ENCODE measurements around the gene FBXO41. TPM values are rescaled to one million over a fixed set of nuclear protein-coding genes. Genes with fewer than 3 reads are reported as not detected.
A peak's percentile ranks its signal among the peaks of the same experiment; 100 is the strongest.

The FBXO41 gene
- total RNA-seq, 2 donors from 2014 or later, result 3.5 to 6.1 TPM

DNA sequence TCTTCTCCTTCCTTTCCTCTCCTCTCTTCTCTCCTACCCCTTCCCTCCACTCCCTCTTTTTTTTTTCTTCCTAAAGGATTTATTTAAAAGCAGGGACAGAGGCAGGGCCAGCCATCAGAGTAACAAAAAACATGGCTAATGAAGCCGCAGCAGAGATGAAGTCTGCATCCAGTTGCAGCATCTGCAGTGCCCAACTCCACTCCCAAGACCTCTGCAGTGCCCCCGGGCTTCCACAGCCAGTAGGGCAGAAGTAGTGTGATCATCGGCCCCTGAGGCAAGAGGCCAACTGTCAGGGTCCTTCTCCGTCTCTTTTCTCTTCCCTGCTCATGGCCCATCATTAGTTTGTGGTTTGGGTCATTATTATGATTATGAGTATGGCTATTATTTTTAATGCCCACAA, 13.3 kb upstream of the FBXO41 start:
- no peak for ATAC-seq (ENCODE audit: insufficient number of reproducible peaks, low FRiP score, low read depth)

DNA sequence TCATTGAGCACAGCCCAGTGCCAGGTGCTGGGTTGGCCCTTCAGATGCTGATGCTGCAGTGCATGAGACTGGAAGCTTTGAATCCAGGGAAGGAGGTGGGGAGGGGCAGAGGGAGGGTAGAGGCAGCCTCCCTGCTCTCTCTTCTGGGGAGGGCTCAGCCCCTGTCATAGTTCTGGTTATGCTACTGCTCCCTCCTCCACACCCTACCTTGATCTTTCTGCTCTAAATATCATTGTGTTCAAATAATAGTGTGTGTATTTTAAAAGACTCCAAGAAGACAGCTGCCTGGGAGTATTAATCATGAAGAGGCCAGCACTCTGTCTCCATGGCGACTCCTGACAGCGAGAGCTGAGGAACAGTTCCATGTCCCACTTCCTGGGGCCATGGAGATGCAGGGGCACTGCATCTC, 12.9 kb upstream of the FBXO41 start:
- no peak overlapping the region for H3K4me3 ChIP-seq
- H3K9me3 ChIP-seq, result no peaks in the 10 kb centered on the region
- H3K27ac ChIP-seq, result no peak overlapping the region
- H3K27me3 ChIP-seq (replicated peaks; ENCODE audit: insufficient read depth), result peaks cover 19% of the 10 kb centered on the region
- no peaks in the 10 kb centered on the region for H3K36me3 ChIP-seq
- ATAC-seq (ENCODE audit: insufficient number of reproducible peaks, low FRiP score, low read depth) (no peak), DNase-seq (ENCODE audit: low spot score) (no peak)
- peaks cover 10 to 11% of the 10 kb centered on the region in 2 donors for H3K4me1 ChIP-seq (ENCODE audit: control insufficient read depth in 1 of 2, low read depth in 2 of 2)
- TF ChIP-seq, protein P1, sequence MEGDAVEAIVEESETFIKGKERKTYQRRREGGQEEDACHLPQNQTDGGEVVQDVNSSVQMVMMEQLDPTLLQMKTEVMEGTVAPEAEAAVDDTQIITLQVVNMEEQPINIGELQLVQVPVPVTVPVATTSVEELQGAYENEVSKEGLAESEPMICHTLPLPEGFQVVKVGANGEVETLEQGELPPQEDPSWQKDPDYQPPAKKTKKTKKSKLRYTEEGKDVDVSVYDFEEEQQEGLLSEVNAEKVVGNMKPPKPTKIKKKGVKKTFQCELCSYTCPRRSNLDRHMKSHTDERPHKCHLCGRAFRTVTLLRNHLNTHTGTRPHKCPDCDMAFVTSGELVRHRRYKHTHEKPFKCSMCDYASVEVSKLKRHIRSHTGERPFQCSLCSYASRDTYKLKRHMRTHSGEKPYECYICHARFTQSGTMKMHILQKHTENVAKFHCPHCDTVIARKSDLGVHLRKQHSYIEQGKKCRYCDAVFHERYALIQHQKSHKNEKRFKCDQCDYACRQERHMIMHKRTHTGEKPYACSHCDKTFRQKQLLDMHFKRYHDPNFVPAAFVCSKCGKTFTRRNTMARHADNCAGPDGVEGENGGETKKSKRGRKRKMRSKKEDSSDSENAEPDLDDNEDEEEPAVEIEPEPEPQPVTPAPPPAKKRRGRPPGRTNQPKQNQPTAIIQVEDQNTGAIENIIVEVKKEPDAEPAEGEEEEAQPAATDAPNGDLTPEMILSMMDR (IDR thresholded peaks at IDR 0.05), result no peak

More for the DNA sequence above, 13.3 kb upstream of the FBXO41 start:
- peaks cover 10% of the 10 kb centered on the region in 2 donors for H3K4me1 ChIP-seq (ENCODE audit: control insufficient read depth in 1 of 2, low read depth in 2 of 2)
- no peaks in the 10 kb centered on the region for H3K9me3 ChIP-seq
- H3K27me3 ChIP-seq (replicated peaks; ENCODE audit: insufficient read depth), result peaks cover 19% of the 10 kb centered on the region
- no peak overlapping the region for H3K4me3 ChIP-seq
- TF ChIP-seq, protein P1 (IDR thresholded peaks at IDR 0.05), result no peak
- no peaks in the 10 kb centered on the region for H3K36me3 ChIP-seq
- H3K27ac ChIP-seq, result no peak overlapping the region
- no peak for DNase-seq (ENCODE audit: low spot score)

DNA sequence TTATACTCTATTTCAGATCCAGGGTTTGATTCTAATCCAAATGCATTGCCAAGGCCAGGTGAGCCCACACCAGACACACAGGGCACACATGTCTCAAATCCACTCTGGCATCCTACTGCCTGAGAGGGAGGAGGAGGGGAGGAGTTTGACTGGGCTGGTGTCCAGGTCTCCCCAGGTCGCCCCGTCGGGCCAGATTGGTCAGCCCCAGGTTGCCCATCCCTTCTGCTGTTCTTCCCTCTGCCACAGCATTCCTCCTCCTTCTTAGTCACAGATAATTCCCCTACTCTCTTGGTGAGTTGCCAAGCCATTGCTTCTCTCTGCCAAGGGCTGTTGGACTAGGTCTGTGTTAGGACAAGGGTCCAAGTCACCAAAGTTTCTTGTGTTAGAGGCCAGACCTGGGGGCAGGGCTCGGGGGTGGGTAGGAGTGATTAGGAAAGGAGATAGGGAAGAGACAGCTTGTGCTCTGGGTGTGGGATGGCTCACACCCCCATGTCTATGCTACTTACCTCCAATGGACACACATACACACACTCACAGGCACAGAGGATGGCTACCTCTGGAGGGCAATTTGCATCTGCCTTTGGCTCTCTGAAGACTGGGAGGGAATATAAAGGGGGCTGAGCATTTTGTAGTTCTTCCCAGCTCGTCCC, 11.6 kb upstream of the FBXO41 start:
- no peaks in the 10 kb centered on the region for H3K36me3 ChIP-seq
- peaks cover 25% of the 10 kb centered on the region for H3K27me3 ChIP-seq (replicated peaks; ENCODE audit: insufficient read depth)
- ATAC-seq (ENCODE audit: insufficient number of reproducible peaks, low FRiP score, low read depth) (no peak), DNase-seq (ENCODE audit: low spot score) (no peak)
- peaks cover 10 to 22% of the 10 kb centered on the region in 2 donors for H3K4me1 ChIP-seq (ENCODE audit: control insufficient read depth in 1 of 2, low read depth in 2 of 2)
- H3K9me3 ChIP-seq, result no peaks in the 10 kb centered on the region
- no peak overlapping the region for H3K27ac ChIP-seq
- TF ChIP-seq, protein P1 (IDR thresholded peaks at IDR 0.05), result no peak
- H3K4me3 ChIP-seq, result no peak overlapping the region

DNA sequence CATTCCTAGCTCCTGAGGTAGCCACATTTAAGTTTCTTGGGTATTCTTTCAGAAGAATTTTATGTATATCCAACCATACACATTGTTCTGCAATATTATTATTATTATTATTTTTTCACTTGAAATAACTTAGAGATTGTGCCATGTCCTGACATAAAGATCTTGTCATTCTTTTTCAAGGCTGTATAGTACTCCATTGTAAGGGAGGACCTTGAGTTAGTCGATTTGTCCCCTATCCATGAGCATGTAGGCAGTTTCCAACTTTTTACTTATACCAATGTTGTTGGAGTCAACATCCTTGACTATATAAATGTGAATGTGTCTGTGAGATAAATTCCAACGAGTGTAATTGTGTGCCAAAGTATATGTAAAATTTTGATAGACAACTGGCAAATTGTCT, 10.0 kb upstream of the FBXO41 start:
- peaks cover 10 to 22% of the 10 kb centered on the region in 2 donors for H3K4me1 ChIP-seq (ENCODE audit: control insufficient read depth in 1 of 2, low read depth in 2 of 2)
- no peaks in the 10 kb centered on the region for H3K9me3 ChIP-seq
- no peaks in the 10 kb centered on the region for H3K36me3 ChIP-seq
- no peak overlapping the region for H3K27ac ChIP-seq
- TF ChIP-seq, protein P1 (IDR thresholded peaks at IDR 0.05), result no peak
- DNase-seq (ENCODE audit: low spot score) (no peak), ATAC-seq (ENCODE audit: insufficient number of reproducible peaks, low FRiP score, low read depth) (no peak)
- no peak overlapping the region for H3K4me3 ChIP-seq
- H3K27me3 ChIP-seq (replicated peaks; ENCODE audit: insufficient read depth), result peaks cover 25% of the 10 kb centered on the region

DNA sequence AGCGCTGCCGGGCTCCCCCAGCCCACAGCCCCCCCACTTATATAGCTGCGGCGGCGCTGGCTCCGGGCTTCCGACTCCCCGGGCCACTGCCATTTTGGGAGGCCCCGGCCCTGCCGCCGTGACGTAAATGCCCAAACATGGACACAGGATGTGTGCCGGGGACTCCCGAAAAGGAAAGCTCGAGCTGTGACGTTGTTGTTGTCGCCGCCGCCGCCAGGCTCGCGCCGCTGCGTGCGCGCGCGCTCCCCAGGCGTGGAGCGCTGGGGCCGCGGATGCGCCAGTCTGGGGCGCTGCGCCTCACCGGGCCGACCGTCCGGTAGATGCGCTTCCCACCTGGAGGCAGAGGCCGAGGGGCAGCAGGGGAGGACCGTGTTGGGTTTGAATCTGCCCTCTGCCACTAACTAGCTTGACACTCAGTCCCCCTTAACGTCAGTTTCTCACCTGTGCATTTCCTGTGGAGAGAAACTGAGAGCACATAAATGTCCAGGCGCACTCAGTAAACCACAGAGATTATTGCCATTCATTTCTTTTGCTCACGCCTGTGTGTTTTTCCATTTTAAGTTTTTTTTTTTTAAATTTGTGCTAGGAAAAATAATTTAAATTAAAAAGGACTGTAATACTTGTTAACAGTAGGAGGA, 9.4 kb upstream of the FBXO41 start, which contains the start of gene EGR4:
Gene EGR4, minus strand, starts transcription at position 15 of the 638 bp plus-strand sequence. CDS start 231 bp downstream, outside the sequence.
- no peak for DNase-seq (ENCODE audit: low spot score)
- Histone ChIP-seq H3K27me3 (replicated peaks; ENCODE audit: insufficient read depth) (peaks cover 25% of the 10 kb centered on the region), H3K4me3 (peak within 1 kb of the TSS; percentile 69), H3K27ac (peak within 1 kb of the TSS in 1 of 2 donors; percentile 34), H3K36me3 (no peaks in the 10 kb centered on the region), H3K4me1 (ENCODE audit: control insufficient read depth in 1 of 2, low read depth in 2 of 2) (peaks cover 10 to 22% of the 10 kb centered on the region in 2 donors), H3K9me3 (no peaks in the 10 kb centered on the region)
- TF ChIP-seq, protein P1 (IDR thresholded peaks at IDR 0.05), result no peak
- ATAC-seq (ENCODE audit: insufficient number of reproducible peaks, low FRiP score, low read depth), result no peak
